DMS 273 (cell line): ENCODE data around the gene PRDM16.

Experiments
- DNase-seq: peaks from one replicate; lab custom pipeline; 2025; ENCODE audit not compliant: unreplicated experiment; lab: John Stamatoyannopoulos, UW

PRDM16 gene

DNA sequence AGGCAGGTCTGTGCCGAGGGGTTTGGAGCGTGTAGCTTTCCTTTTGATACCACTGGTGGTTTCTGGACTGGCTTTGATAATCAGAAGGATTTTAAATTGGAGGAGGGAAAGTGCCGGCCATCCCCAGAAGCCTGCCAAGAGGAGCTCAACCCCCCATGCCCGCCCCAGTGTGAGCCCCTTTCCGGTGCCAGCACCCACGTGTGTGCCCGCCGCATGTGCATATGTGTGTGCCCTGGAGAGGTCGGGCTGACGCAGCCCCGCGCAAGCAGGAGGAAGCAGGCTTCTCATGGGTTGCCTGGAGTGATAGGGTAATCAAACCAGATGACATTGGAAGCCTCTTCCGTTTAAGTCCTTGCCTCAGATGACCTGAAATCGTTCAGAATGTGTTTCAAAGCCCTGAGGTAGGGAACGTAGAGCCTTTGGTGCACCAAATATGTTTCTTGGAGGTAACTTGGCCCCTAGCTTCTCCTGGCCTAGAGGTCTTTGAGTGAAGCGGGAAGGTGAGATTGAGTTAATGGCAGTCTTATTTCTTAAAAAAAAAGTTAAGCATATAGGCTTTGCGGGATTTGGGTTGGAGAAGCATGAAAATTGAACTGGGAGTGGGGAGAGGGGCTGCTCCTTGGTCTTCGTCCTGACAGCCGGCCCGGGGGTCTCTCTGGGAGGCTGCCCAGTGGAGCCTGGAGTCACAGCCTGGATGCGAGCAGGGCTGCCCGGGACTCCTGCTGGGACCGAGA, 351.4 kb downstream of the PRDM16 start:
- DNase-seq, result no peak

DNA sequence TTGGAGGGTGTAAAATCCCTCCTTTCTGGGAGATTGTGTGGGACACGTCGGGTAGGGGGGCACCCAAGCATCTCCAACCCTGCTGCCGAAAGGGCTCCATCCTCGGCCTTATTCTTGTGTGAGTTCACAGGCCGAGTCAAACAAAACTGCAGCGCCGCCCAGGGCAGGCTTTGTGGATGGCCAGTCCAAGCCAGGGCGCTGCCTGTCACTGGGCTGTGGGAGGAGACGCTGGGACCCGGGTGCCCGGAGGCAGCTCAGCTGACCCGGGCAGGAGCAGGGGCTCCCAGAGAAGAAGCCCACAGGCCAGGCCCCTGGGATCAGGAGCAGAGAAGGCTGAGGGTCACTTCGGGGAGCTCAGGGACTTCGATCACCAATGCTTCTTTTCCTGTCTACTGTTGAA, 353.6 kb downstream of the PRDM16 start:
- no peak for DNase-seq

DNA sequence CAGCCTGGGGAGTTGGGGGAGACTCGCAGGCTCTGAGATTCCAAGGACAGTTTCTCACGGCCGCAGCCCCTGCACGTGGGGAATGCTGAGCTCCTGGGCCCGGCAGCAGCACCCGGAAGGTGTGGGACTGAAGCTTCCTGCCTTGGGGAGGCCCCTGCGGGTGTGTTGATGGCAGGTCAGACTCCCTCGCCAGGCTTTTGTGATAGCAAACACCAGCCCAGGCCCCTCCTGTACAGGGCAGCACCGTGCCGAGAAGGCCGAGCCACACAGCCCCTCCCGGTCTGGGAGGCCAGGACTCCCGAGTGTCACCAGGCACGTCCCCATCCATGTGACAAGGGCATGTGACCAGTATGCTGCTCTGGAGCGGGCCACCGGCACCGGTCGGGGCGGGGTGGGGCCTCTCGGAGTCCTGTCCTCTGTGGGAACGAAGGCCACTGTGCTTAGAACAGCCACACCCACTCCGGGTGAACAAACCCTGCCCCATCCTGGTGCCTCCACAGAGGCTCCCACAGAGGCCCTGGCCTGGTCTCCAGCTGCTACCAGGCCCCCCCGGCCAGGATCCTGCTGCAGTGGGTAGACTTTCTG, 354.3 kb downstream of the PRDM16 start:
- no peak for DNase-seq

DNA sequence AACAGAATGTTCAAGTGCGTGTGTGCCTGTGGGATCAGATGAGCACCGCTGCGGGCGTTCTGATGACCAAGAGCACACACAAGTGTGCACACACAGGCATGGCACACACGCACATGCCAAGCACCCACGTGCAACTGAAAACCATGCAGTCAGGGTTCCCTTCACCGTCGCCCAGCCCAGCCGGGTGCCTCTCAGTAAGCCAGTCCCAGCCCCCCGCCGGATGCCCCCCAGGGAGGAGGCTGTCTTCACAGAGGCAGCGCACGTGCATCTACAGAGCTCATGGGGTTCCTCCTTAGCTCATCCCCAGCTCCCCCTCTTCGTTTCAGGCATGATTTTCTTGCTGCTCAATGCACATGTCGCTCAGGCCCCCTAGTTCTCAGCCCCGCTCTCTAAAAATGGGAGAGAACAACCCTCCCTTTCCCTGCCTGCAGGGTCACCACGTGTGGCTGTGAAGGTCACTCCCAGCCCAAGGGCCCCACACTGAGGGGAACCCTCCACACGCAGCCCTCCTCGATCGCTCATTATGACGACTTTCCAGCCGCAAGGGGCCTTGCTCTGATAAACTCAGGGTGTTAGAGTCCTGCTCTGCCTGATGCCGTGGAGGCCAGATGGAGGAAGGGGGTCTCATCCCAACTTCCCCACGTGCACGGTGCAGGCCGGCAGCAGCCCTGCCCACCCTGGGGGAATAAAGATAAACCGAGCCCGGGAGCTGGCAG, 355.1 kb downstream of the PRDM16 start:
- no peak for DNase-seq

DNA sequence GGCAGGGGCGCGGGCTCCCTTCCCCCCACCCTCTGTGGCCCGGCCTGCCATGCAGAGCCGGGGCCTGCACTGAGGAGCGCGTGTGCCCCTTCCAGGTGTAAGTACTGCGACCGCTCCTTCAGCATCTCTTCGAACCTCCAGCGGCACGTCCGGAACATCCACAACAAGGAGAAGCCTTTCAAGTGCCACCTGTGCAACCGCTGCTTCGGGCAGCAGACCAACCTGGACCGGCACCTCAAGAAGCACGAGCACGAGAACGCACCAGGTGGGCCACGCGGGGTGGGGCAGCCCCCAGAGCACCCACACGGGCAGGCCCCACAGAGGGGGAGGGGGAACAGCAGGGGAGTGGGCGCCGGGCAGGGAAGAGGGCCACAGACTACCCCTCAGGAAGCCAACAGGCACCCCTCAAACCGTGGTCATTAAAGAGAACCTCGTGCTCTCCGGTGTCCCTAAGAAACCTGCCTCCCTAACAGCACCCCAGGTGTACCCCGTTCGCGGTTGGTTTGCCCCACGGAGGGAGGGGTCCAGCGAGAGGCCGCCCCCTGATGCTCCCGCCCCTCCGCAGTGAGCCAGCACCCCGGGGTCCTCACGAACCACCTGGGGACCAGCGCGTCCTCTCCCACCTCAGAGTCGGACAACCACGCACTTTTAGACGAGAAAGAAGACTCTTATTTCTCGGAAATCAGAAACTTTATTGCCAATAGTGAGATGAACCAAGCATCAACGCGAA, 356.6 kb downstream of the PRDM16 start:
- no peak for DNase-seq

- no peak for DNase-seq
Observed at GRCh38 chr1:3426956-3427535, 358.0 kb downstream of the PRDM16 start.

DNA sequence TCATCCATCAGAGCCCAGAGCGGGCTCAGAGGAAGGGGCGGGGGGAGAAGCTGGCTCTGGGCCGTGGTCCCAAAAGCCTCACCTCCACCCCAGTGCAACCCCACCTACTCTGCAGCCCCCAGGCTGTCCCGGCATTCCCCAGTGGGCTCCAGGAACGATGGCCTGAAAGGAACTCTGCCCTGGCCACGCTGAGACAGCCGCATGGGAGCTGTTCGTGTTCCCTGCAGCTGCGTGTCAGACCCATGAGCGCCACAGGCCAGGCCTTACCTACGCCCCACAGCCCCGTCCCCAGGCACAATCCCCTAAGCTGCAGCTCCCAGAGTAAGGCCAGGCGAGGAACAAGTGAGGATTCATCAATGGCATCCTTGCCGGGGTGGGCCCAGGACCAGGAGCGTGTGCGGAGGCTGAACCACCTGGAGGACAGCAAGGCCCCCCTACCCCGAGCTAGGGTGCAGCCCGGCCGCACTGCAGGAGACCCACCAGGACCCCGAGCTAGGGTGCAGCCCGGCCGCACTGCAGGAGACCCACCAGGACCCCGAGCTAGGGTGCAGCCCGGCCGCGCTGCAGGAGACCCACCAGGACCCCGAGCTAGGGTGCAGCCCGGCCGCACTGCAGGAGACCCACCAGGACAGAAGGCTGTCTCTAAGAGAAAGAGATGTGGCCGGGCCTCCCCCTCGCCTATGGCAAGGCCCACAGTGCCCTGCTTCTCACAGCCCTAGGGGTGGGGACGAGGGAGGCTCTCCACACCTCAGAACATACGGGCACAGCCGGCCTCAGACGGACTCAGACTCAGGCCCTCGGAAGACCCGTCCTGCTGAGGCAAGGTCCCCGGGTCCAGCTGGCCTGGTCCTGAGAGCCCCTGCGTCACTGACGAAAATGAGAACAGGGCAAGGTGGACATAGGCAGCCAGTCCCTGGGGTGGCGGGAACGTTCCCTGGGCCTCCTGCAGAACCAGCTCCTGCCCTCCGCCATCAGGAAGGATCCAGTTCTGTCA, 359.0 kb downstream of the PRDM16 start:
- no peak for DNase-seq

DNA sequence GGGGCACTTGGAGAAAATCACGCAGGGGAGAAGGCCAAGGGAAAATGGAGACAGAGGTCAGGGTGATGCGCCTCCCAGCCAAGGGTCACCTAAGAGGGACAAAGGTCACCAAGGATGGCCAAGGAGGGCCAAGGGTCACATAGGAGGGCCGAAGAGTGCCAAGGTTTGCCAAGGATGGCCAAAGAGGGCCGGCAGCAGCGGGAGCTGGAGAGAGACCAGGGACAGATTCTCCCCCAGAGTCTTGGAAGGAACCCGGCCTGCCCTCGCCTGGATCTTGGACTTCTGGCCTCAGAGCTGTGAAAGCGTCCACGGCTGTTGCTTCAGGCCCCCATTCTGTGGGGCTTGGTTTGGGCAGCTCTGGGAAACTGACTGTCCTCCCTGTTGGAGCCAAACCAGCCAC, 359.9 kb downstream of the PRDM16 start:
- DNase-seq, result no peak

GRCh38 chr1:3429320-3429719, 360.3 kb downstream of the PRDM16 start:
- DNase-seq, result no peak

DNA sequence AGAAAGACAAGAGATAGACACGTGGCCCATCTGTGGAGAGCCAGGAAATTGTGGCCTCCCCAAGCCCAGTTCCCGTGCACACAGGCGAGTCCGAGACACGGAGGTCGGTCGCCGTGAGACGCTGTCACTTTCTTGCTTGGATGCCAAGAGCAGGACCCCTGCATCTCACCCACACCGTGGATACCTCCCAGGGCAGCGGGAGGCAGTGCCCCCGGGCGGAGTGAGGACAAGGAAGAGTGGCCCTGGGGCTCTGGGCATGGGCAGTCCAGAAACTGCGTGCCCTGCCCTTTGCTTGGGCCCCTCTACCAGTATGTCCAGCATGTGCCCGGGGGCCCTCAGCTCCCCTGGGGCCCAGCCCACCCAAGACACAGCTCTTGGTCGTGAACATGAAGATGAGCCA, 360.8 kb downstream of the PRDM16 start:
- no peak for DNase-seq

- no peak for DNase-seq
Observed at GRCh38 chr1:3430406-3430805, 361.4 kb downstream of the PRDM16 start.

DNA sequence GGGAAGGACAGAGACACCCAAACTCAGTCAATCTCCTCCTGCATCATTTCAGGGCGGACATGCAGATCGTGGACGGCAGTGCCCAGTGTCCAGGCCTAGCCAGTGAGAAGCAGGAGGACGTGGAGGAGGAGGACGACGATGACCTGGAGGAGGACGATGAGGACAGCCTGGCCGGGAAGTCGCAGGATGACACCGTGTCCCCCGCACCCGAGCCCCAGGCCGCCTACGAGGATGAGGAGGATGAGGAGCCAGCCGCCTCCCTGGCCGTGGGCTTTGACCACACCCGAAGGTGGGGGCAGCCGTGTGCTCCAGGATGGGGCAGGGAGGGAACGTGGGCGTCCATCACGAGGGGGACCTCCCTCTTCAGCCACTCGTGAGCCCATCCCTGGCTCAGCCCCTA, 361.8 kb downstream of the PRDM16 start:
- DNase-seq, result no peak

DNA sequence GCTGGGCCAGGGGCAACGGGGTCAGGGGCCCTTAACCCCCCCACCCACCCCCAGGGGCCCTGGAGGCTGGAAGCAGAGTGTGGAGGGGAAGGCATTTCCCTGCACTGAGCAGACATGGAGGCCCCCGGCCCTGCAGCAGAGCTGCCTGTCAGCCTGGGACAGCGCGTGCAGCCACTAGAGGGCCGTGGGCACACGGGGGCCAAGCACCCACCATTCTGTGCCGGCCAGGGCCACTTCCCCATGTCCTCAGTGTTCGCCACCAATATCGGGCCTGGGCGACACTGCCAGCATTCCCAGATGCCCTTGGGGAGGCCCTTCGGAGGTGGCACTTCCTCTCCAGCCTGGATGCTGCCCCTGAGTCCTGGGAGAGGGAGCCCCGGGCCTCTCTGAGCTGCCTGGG, 362.3 kb downstream of the PRDM16 start:
- DNase-seq, result peak; percentile 56

DNA sequence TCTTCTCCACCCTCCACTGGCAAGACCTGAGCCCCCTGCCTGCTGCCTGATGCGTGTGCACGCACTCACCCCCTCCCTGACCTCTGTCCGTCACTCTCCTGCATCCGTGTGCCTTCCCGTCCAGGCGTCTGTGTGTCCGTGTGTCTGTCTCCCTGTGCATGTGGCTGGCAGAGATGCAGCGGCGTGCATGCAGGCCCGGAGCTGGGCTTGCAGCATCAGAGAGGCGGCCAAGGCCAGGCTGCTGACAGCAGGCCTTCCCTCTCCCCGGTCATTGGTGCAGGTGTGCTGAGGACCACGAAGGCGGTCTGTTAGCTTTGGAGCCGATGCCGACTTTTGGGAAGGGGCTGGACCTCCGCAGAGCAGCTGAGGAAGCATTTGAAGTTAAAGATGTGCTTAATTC, 362.7 kb downstream of the PRDM16 start:
- DNase-seq, result no peak

GRCh38 chr1:3432306-3432705, 363.3 kb downstream of the PRDM16 start:
- DNase-seq, result no peak

DNA sequence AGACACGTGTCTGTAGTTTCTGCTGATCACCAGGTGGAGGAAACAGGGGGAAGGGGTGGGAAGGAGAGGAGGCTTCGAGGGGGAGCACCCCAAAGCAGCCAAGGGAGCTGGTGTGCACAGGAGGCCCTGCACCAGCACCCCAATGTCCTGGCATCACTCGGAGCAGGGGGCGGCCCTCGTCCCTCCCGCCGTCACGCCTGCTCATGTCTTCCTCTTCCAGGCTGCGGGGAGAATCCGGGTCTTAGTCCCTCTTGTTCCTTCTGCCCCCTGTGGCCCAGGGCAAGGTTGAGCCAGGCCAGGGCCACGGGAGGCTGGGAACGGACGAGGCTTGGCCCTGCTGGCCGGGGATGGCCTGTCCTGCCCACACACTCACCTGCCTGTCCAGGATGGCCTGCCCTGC, 364.1 kb downstream of the PRDM16 start:
- no peak for DNase-seq

GRCh38 chr1:3433596-3434320, 364.8 kb downstream of the PRDM16 start:
- DNase-seq, result no peak

GRCh38 chr1:3434406-3435110, 365.6 kb downstream of the PRDM16 start:
- no peak for DNase-seq

DNA sequence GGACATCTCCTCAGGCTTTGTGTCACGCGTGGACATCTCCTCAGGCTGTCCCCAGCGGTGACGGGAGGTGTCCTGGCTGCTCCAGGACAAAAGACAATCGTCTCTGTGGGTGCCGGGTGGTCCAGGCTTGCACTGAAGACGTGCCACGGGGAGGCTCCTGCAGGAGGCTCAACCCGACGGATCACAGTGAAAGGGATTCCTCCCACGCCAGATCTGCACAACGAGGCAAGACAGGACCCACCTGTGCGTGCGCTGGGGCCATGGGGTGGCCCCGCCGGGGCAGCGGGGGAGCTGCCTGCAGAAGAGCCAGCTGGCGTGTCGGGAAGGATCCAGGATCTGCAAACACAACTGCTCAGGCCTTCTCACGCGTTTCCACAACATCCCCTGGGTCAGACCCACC, 366.7 kb downstream of the PRDM16 start:
- no peak for DNase-seq
